HG03378 (cell line): ENCODE results near the gene IFT81.
"Not testable (repeated sequence)": the region's sequence is repeated elsewhere in the genome, so short reads cannot be mapped to it uniquely, and the experiment has no call there.

Source experiments
- ATAC-seq: cut with Tn5 transposase; IDR thresholded peaks from one replicate; pipeline ENCODE4 v1.9.1; 2021; ENCODE audit warnings: mild to moderate bottlenecking, moderate library complexity; ENCODE audit not compliant: unreplicated experiment

The IFT81 gene

GRCh38 chr12:110107369-110108281 is 16.5 kb upstream of the IFT81 start:
- no peak for ATAC-seq

- no peak for ATAC-seq
Observed at GRCh38 chr12:110108309-110109036, 15.7 kb upstream of the IFT81 start.

- ATAC-seq = no peak
Observed at GRCh38 chr12:110109037-110109836, 14.9 kb upstream of the IFT81 start.

GRCh38 chr12:110109837-110110535 is 14.2 kb upstream of the IFT81 start:
- ATAC-seq = no peak

- no peak for ATAC-seq
Observed at GRCh38 chr12:110111476-110112334, 12.5 kb upstream of the IFT81 start.

GRCh38 chr12:110112335-110112660 is 11.9 kb upstream of the IFT81 start:
- ATAC-seq = no peak

- no peak for ATAC-seq
Observed at GRCh38 chr12:110114528-110114937, 9.6 kb upstream of the IFT81 start.

- ATAC-seq = no peak
Observed at GRCh38 chr12:110115675-110116074, 8.5 kb upstream of the IFT81 start.

GRCh38 chr12:110116623-110117022 is 7.5 kb upstream of the IFT81 start:
- ATAC-seq = no peak

GRCh38 chr12:110117210-110117609 is 6.9 kb upstream of the IFT81 start:
- not testable (repeated sequence) for ATAC-seq

- ATAC-seq = no peak
Observed at GRCh38 chr12:110117956-110118685, 6.0 kb upstream of the IFT81 start.

GRCh38 chr12:110122929-110123328 is 1.2 kb upstream of the IFT81 start:
- ATAC-seq = no peak

GRCh38 chr12:110123919-110124268 is 263 bp upstream of the IFT81 start:
- peak; percentile 31 for ATAC-seq

- no peak for ATAC-seq
Observed at GRCh38 chr12:110126557-110126956, 2.4 kb downstream of the IFT81 start.

- ATAC-seq = no peak
Observed at GRCh38 chr12:110134691-110135411, 10.7 kb downstream of the IFT81 start.

GRCh38 chr12:110135806-110136205 is 11.6 kb downstream of the IFT81 start:
- no peak for ATAC-seq

GRCh38 chr12:110137786-110138185 is 13.6 kb downstream of the IFT81 start:
- no peak for ATAC-seq

GRCh38 chr12:110141389-110141788 is 17.2 kb downstream of the IFT81 start:
- ATAC-seq = no peak

- no peak for ATAC-seq
Observed at GRCh38 chr12:110146986-110147385, 22.8 kb downstream of the IFT81 start.
